Adipocyte (in vitro differentiated cells): Measurements from ENCODE around the gene DLG2.

ENCODE experiments used
- DNase-seq: peaks from one replicate; pipeline ENCODE4 v3.0.0-alpha.2; 2015; ENCODE audit warnings: low read depth
- H3K27me3 ChIP-seq: replicated peaks from 2 replicates; pipeline ENCODE4 v1.7.0; 2013; ENCODE audit warnings: mild to moderate bottlenecking, low read length, moderate library complexity; ENCODE audit not compliant: control insufficient read depth, insufficient read depth
- H3K36me3 ChIP-seq: 2 replicates; pipeline ENCODE4 v1.7.0; 2013; ENCODE audit warnings: low read length, mild to moderate bottlenecking, moderate library complexity; ENCODE audit not compliant: control insufficient read depth, insufficient read depth, severe bottlenecking
- H3K4me1 ChIP-seq: 2 replicates; pipeline ENCODE4 v1.7.0; 2013; ENCODE audit warnings: mild to moderate bottlenecking, low read length, moderate library complexity; ENCODE audit not compliant: control insufficient read depth, insufficient read depth
- H3K4me3 ChIP-seq: 2 replicates; pipeline ENCODE4 v1.7.0; 2013; ENCODE audit warnings: mild to moderate bottlenecking, low read length, moderate library complexity
- H3K9ac ChIP-seq: 2 replicates; pipeline ENCODE4 v1.7.0; 2013; ENCODE audit warnings: mild to moderate bottlenecking, low read length, moderate library complexity
- H3K9me3 ChIP-seq: 2 replicates; pipeline ENCODE4 v1.7.0; 2013; ENCODE audit warnings: mild to moderate bottlenecking, low read length, moderate library complexity; ENCODE audit not compliant: control insufficient read depth

Gene DLG2

DNA sequence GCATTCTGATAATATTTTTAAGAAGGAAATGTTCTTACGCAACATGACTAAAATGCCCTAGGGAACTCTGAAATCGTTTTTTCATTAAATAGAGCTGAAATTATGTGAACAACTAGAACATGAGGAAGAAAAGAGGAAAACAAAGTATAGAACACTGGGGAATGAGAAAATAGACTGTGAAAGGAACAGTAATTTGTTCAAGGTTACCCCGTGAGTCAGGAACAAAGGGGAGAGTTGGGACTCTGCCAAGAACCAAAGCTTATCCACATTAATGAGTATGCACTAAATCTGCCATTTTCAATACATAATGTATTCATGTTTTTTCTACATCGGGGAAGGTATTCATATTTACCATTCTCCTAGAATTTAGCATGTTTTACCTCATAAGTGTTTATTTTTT, 1379.2 kb downstream of the DLG2 start:
- H3K27me3 ChIP-seq, result no peaks in the 10 kb centered on the region
- H3K4me1 ChIP-seq, result peaks cover 31% of the 10 kb centered on the region
- no peak overlapping the region for H3K4me3 ChIP-seq
- H3K9me3 ChIP-seq, result no peaks in the 10 kb centered on the region
- no peak overlapping the region for H3K9ac ChIP-seq
- no peak for DNase-seq
- H3K36me3 ChIP-seq, result no peaks in the 10 kb centered on the region

DNA sequence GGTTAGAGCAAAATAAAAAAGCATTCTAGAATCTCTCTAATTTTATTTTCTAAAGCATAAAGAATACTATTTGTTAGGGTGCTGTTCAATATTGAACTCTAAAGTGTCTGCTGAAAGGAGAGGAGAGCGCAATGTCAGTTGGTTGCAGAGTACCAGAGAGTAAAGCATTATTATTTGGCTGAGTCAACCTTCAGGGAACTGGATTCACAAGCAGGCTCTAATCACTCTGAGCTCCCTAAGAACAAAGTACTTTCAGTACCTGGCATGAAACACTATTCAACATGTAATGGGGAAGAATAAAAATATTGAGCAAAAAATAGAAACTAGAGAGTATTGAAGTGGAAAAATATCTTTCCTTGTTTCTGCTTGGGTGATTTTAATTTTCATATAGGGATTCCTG, 1380.0 kb downstream of the DLG2 start:
- no peaks in the 10 kb centered on the region for H3K36me3 ChIP-seq
- H3K4me1 ChIP-seq, result peaks cover 31% of the 10 kb centered on the region
- no peak overlapping the region for H3K4me3 ChIP-seq
- H3K9me3 ChIP-seq, result no peaks in the 10 kb centered on the region
- no peak overlapping the region for H3K9ac ChIP-seq
- H3K27me3 ChIP-seq, result no peaks in the 10 kb centered on the region
- no peak for DNase-seq

DNA sequence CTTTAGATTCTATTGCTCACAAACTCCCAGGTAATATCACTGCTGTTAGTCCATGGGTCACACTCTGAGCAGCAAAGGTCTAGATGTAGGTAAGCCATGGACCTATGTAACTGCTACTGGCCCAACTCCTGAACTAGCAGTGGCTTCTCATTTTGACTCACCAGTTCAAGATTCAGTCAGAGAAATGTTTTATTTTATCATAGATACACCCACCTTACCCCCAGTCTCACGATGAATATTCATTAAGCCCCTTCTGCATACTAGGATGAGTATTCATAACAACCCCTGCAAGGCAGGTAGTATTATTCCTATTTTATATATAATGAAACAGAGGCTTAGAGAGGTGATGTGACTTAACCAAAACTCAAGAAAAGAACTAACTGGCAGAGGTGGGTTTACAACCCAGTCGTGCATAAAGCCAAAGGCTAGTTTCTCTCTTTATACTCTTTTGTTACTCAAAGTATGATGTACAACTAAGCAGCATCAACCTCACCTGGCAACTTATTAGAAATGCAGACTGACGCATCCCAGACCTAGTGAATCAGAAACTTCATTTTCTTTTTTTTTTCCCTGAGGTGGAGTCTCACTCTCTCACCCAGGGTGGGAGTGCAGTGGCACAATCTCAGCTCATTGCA, 1383.4 kb downstream of the DLG2 start:
- Histone ChIP-seq H3K4me3 (no peak overlapping the region), H3K4me1 (peaks cover 19% of the 10 kb centered on the region), H3K9me3 (no peaks in the 10 kb centered on the region), H3K27me3 (no peaks in the 10 kb centered on the region), H3K36me3 (no peaks in the 10 kb centered on the region), H3K9ac (no peak overlapping the region)
- DNase-seq, result no peak

DNA sequence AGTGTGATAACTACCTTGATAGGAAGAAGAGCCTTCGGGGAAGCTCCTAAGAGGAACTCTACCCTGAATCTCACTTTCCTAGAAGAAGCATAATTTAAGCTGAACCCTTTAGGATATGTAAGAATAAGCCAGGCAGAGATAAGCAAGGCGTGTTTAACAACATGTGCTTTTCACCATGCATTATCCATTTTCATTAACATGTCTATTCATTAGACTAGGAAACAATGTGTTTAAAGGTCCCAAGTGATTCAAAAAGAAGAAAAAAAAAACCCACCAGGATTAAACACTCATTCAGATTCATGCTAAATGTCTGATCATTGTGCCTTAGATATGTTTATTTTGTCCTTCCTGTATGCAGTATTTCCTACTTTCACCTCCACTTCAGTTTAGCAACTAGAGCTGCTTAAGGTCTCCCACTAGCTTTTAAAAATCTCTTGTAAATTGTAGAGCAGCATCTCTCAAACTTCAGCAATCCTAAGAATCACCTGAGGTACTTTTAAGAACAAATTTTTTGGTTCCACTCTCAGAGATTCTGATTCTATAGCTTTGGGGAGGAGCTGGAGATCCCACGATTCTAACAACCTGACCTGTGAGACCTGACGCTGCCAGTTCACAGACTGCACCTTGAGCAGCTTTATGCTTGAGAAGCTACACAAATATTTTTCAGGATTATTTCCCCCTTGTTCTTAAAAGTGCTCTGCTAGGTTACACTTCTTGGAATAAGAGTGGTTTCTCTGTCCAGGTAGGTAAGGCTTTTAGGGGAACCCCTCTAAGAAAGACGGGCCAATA, 1385.6 kb downstream of the DLG2 start:
- DNase-seq, result no peak
- Histone ChIP-seq H3K36me3 (no peaks in the 10 kb centered on the region), H3K4me3 (no peak overlapping the region), H3K9me3 (no peaks in the 10 kb centered on the region), H3K27me3 (no peaks in the 10 kb centered on the region), H3K4me1 (peaks cover 8% of the 10 kb centered on the region), H3K9ac (no peak overlapping the region)

DNA sequence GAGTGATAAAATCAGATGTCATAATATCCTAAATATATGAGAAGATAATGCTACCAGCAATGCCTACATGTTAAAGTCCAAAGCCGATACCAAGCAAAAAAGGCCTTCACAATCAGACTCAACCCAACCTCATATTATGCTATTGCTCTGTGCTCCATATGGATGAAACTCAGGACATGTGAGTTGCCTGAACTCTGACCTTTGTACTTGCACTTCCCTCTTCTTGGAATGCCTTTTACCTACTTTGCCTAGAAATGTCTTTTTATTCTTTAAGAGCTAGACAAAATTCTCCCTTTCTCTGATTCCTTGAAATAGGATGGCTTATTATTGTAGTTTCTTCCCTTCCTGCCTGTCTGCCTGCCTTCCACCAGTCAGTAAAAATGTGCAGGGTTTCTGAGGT, 1386.3 kb downstream of the DLG2 start:
- H3K4me1 ChIP-seq, result peaks cover 7% of the 10 kb centered on the region
- H3K4me3 ChIP-seq, result no peak overlapping the region
- no peaks in the 10 kb centered on the region for H3K36me3 ChIP-seq
- H3K27me3 ChIP-seq, result no peaks in the 10 kb centered on the region
- no peaks in the 10 kb centered on the region for H3K9me3 ChIP-seq
- H3K9ac ChIP-seq, result no peak overlapping the region
- DNase-seq, result no peak

DNA sequence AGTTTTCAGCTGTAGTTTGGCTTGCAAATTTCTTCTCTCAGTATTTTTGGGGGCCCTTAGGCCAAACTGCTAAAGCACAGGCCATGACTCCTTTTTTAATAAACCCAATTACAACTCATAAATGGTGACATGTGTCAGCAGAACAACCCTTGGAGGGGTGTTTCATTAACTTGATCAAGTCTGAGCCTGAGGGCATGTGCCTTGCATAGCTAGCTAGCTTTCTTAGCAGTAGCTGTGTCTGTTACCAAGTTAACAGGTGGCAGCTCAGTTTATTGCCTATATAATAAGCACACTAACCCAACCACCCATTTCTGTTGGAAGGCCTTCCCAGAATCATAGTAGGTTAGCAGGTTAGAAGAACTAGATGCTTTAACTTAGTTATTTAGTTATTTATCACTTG, 1390.7 kb downstream of the DLG2 start:
- no peak overlapping the region for H3K4me3 ChIP-seq
- H3K36me3 ChIP-seq, result no peaks in the 10 kb centered on the region
- H3K9me3 ChIP-seq, result no peaks in the 10 kb centered on the region
- no peaks in the 10 kb centered on the region for H3K27me3 ChIP-seq
- no peak overlapping the region for H3K9ac ChIP-seq
- no peaks in the 10 kb centered on the region for H3K4me1 ChIP-seq
- no peak for DNase-seq

DNA sequence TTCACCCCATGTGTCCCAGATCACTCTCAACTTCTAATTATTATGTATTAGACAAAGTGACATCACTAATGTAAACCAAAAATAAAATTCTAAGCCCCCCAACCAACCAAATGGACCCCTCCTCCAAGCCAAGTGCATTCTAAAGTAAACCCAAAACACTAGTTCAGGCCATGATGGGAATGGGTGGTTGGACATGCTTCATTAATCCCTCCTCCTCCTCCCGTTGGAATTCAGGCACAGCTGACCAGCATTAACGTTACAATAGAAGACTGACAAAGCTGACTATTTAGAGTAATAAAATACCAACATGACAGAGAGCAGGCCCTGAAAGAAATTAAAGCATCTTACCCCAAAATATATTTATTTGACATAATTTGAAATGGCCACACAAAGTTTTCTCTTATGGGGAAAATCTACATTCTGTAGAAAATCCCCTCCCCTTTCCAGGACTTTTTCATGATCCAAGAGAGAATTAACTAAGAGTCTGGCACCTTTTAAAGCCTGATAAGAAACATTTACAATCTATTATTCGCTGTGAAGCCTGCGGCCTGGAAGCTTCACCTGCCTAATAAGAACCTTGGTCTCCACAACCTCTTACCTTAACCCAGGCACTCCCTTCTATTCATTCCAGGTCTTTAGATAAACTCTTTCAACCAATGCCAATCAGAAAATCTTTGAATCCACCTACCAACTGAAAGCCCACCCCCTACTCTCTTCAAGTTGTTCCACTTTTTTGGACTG, 1392.5 kb downstream of the DLG2 start:
- Histone ChIP-seq H3K4me1 (no peaks in the 10 kb centered on the region), H3K4me3 (no peak overlapping the region), H3K27me3 (no peaks in the 10 kb centered on the region), H3K9me3 (no peaks in the 10 kb centered on the region), H3K36me3 (no peaks in the 10 kb centered on the region), H3K9ac (no peak overlapping the region)
- DNase-seq, result no peak

DNA sequence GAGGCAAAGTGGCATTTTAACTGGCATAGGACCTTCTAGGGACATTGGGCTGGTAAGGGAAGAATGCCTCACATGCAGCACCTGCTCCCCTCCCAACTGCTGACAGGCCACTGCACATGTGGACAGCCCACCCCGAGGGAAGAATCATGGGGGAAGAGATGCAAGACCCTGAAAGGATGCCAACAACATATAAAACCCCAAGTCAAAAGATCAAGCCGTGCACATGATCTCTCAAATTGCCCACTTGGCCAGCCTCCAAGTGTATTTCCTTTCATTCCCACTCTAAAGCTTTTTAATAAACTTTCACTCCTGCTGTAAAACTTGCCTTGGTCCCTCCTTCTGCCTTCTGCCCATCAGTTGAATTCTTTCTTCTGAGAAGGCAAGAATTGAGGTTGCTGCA, 1393.1 kb downstream of the DLG2 start:
- Histone ChIP-seq H3K4me1 (no peaks in the 10 kb centered on the region), H3K4me3 (no peak overlapping the region), H3K27me3 (no peaks in the 10 kb centered on the region), H3K9me3 (no peaks in the 10 kb centered on the region), H3K9ac (no peak overlapping the region), H3K36me3 (no peaks in the 10 kb centered on the region)
- DNase-seq, result no peak

DNA sequence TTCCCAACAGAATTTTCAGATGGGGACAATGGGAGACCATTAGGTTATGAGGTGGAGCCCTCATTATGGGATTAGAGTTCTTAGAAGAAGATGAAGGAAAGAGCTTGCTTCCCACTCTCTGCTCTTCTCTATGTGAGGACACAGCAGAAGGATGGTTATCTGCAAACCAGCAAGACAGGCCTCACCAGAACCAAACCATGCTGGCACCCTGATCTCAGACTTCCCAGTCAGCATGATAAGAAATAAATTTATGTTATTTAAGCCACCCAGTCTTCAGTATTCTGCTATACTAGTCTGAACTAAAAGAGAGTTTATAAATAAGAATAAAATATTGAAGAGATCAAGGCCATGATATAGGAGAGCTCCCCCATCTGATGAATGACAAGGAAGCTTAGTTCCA, 1394.6 kb downstream of the DLG2 start:
- Histone ChIP-seq H3K36me3 (no peaks in the 10 kb centered on the region), H3K4me1 (no peaks in the 10 kb centered on the region), H3K9me3 (no peaks in the 10 kb centered on the region), H3K4me3 (no peak overlapping the region), H3K9ac (no peak overlapping the region), H3K27me3 (no peaks in the 10 kb centered on the region)
- no peak for DNase-seq

DNA sequence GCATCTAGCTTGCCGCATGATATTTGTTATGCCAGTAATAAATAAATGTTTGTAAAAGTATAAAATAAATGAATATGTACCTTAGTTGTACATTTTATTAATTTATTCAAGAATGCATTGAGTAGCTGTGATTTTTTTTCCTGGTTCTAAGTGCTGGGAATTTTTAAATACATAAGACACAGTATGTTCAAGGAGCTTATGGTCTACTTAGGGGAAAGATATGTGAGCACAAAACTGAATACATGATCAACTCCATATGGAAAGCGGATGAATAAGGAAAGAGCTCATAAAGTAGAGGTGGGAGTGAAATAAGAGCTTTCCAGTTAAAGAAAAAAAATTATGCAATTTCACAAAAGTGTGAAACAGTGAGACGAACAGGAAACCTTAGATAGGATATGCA, 1396.7 kb downstream of the DLG2 start:
- no peaks in the 10 kb centered on the region for H3K4me1 ChIP-seq
- H3K9ac ChIP-seq, result no peak overlapping the region
- no peaks in the 10 kb centered on the region for H3K27me3 ChIP-seq
- no peaks in the 10 kb centered on the region for H3K36me3 ChIP-seq
- no peak for DNase-seq
- no peak overlapping the region for H3K4me3 ChIP-seq
- no peaks in the 10 kb centered on the region for H3K9me3 ChIP-seq

- Histone ChIP-seq H3K36me3 (no peaks in the 10 kb centered on the region), H3K9me3 (no peaks in the 10 kb centered on the region), H3K4me1 (no peaks in the 10 kb centered on the region), H3K9ac (no peak overlapping the region), H3K4me3 (no peak overlapping the region), H3K27me3 (no peaks in the 10 kb centered on the region)
- DNase-seq, result no peak
Measured at GRCh38 chr11:84227970-84228665, 1399.0 kb downstream of the DLG2 start.
